Esophagus (tissue), 2 donors: ENCODE measurements around the gene DOCK2. TPM values are rescaled to one million over a fixed set of nuclear protein-coding genes. Genes with fewer than 3 reads are reported as not detected.

ENCODE experiments used
- H3K27ac ChIP-seq, 2 donors: one replicate each; pipeline ENCODE4 v1.5.1; 2013; ENCODE audit warnings: low read depth in 2 of 2, mild to moderate bottlenecking in 2 of 2, inconsistent platforms in 1 of 2, low read length in 1 of 2, moderate library complexity in 1 of 2
- H3K27me3 ChIP-seq, 2 donors: one replicate each; pipeline ENCODE4 v1.6.1; 2013; ENCODE audit warnings: low read length in 2 of 2, control low read depth in 1 of 2, mild to moderate bottlenecking in 1 of 2; ENCODE audit not compliant: insufficient read depth in 2 of 2, control insufficient read depth in 1 of 2
- H3K36me3 ChIP-seq, 2 donors: one replicate each; pipeline ENCODE4 v1.6.1; 2013; ENCODE audit warnings: low read length in 1 of 2; ENCODE audit not compliant: control insufficient read depth in 2 of 2, insufficient read depth in 2 of 2
- H3K4me1 ChIP-seq, 2 donors: one replicate each; pipeline ENCODE4 v1.6.1; 2013; ENCODE audit warnings: low read length in 1 of 2; ENCODE audit not compliant: control insufficient read depth in 2 of 2, insufficient read depth in 2 of 2
- H3K4me3 ChIP-seq, 2 donors: one replicate each; pipeline ENCODE4 v1.5.1; 2013; ENCODE audit warnings: low read length in 2 of 2, mild to moderate bottlenecking in 2 of 2, low read depth in 1 of 2, moderate library complexity in 1 of 2
- H3K9me3 ChIP-seq, 2 donors: one replicate each; pipeline ENCODE4 v1.6.1; 2013; ENCODE audit warnings: mild to moderate bottlenecking in 2 of 2, low read depth in 1 of 2, low read length in 1 of 2, moderate library complexity in 1 of 2; ENCODE audit not compliant: control insufficient read depth in 2 of 2, insufficient read depth in 1 of 2
- WGBS, 2 donors: extraction: QIAGEN DNeasy Blood & Tissue Kit; methylation state at CpG; one replicate each; pipeline ENCODE4 v1.1.7; 2013; 5-methylcytosine and 5-hydroxymethylcytosine counted together
- polyA plus RNA-seq, 2 donors: library from polyadenylated mRNA; stranded (reverse); fragments of 200-250 nt; gene quantifications; one replicate each; pipeline ENCODE4 v1.2.3, GENCODE V29; 2013
- donor health status: healthy with polysubstance abuse.
- donor health status: Bipolar disorder and iron deficiency.

The DOCK2 gene
- polyA plus RNA-seq, 2 donors, result 0.86 to 1.2 TPM

DNA sequence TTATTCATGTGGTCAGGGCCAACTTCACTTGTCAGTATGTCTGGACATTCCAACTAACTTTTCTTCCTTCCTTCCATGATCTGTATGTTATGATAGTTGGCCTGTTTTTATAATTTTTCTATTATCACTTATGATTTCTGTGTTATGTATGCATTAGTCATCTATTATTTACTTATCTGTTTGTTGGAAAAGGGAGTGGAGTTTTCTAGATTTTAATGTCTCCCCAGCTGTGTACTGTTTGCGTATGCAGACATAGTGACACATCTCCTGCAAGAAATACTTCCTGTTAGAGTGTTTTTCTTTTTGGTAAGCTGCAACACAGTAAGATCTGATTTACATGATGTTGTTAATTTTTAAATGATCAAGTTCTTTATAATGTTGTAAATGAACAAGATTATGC, 351.9 kb downstream of the DOCK2 start:
- 79 to 80% methylated on average over 1 of the region's 1 CpG for WGBS, 2 donors
- no peaks in the 10 kb centered on the region for H3K27me3 ChIP-seq
- H3K27ac ChIP-seq, result no peak overlapping the region
- no peaks in the 10 kb centered on the region for H3K4me1 ChIP-seq
- no peaks in the 10 kb centered on the region for H3K36me3 ChIP-seq
- no peaks in the 10 kb centered on the region for H3K9me3 ChIP-seq
- H3K4me3 ChIP-seq, result no peak overlapping the region

- H3K4me3 ChIP-seq, result no peak overlapping the region
- no peaks in the 10 kb centered on the region for H3K9me3 ChIP-seq
- WGBS, 2 donors, result 72 to 79% methylated on average over 1 of the region's 1 CpG
- H3K4me1 ChIP-seq, result no peaks in the 10 kb centered on the region
- no peaks in the 10 kb centered on the region for H3K27me3 ChIP-seq
- H3K36me3 ChIP-seq, result no peaks in the 10 kb centered on the region
- H3K27ac ChIP-seq, result no peak overlapping the region
Measured at GRCh38 chr5:169989365-169989764, 352.3 kb downstream of the DOCK2 start.

DNA sequence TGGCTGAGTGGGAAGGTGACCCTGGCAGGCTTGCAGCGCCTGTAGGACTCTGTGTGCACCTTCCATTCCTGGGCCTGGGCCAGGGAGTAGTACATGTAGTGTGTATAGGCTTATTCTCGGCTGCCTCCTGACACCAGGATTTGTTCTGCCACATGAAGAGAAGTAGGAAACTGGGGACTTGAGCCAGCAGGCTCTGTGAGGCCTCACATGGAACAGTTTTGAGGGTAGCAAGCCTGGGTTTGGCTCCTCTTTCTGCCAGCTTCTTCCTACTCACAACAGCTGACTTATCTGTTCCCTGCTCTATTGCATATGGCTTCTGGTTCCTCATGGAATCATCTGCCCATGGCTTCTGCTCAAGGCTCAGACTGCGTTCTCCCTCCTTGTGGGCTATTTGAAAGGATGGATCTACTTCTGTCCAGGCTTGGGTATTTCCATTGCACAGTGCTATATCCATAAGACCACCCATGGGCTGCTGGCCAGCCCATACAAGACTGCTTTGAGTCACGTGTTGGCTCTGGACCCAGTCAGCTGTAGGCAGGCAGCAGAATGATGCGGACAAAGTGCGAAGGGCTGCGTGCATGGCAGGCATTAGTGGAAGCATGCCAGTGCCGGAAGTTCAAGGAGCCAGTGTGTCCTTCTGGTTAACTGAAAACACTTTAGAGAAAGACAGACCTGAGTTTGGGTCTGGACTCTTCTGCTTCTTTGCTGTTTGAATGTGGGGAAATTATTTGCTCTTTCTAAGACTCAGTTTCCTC, 354.2 kb downstream of the DOCK2 start:
- 85 to 91% methylated on average over 8 of the region's 8 CpGs for WGBS, 2 donors
- no peaks in the 10 kb centered on the region for H3K36me3 ChIP-seq
- H3K4me1 ChIP-seq, result no peaks in the 10 kb centered on the region
- no peak overlapping the region for H3K4me3 ChIP-seq
- no peaks in the 10 kb centered on the region for H3K9me3 ChIP-seq
- no peaks in the 10 kb centered on the region for H3K27me3 ChIP-seq
- no peak overlapping the region for H3K27ac ChIP-seq

DNA sequence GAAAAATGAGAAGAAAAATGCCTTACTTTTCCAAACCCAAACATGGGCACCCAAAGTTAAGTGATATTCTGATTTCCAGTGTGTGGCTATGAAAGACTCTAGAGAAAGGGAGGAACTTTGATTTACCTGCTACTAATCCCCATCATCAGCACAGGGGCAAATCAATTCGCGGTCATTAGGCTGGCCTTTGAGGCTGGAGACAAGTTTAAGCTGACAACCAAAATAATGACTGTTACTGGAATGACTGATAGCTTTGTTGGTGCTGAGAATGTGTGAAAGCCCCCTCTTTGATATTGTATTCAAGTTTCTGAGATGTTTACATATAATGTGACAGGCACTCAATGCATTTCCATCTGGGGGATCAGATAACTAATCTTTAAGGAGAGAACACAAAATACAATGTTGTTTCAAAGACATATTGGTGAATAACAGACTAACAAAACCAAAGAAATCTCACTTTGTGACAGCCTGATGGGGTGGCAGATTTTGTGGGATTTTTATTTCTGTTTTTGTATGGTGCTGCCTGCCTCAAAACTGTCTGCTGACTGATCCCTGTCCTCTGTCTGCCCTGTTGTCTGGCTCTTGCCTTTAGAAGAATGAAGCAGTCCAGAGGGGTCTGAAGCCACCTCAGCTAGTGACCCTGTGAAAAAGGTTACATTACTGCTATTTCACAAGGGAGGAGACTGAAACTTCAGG, 355.9 kb downstream of the DOCK2 start:
- H3K27ac ChIP-seq, result no peak overlapping the region
- H3K36me3 ChIP-seq, result no peaks in the 10 kb centered on the region
- H3K9me3 ChIP-seq, result no peaks in the 10 kb centered on the region
- H3K4me1 ChIP-seq, result no peaks in the 10 kb centered on the region
- no peaks in the 10 kb centered on the region for H3K27me3 ChIP-seq
- 57 to 73% methylated on average over 2 of the region's 2 CpGs for WGBS, 2 donors
- no peak overlapping the region for H3K4me3 ChIP-seq

DNA sequence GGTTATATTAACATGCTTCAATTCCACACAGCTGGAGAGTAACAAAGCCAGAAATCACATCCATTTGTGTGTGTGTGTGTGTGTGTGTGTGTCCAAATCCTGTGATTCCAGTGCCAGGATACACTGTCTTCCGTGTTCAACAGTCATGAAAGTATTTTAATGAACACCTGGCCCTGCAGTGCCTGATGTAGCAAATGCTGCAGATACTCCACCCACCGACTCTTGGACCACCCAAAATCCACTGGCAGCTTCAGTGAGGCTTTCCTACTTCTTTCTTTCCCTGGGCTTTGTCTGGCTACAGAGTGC, 356.4 kb downstream of the DOCK2 start:
- Histone ChIP-seq H3K36me3 (no peaks in the 10 kb centered on the region), H3K27me3 (no peaks in the 10 kb centered on the region), H3K9me3 (no peaks in the 10 kb centered on the region), H3K27ac (no peak overlapping the region), H3K4me3 (no peak overlapping the region), H3K4me1 (no peaks in the 10 kb centered on the region)
- WGBS, 2 donors, result 36 to 43% methylated on average over 2 of the region's 2 CpGs

DNA sequence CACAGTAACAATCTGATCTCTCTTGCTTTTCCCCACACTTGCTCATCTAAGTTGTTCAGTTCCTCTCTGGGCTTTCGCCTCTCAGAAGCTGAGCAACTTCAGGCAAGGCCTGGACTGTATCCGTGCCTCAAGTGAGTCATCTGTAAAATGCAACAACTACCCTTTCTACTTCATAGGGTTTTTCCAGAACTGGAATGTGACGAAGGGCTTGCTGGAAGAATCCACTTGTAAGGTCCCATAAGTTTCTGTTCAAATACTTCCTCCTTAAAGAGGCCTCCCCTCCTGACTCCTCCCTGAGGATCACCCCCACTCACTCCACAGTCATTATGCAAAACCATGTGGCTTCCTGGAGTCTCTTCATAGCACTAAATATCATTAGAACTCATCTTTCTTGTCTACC, 360.7 kb downstream of the DOCK2 start:
- 82% methylated on average over 3 of the region's 3 CpGs for WGBS, 2 donors
- Histone ChIP-seq H3K27ac (no peak overlapping the region), H3K27me3 (no peaks in the 10 kb centered on the region), H3K36me3 (no peaks in the 10 kb centered on the region), H3K4me1 (no peaks in the 10 kb centered on the region), H3K4me3 (no peak overlapping the region), H3K9me3 (no peaks in the 10 kb centered on the region)

DNA sequence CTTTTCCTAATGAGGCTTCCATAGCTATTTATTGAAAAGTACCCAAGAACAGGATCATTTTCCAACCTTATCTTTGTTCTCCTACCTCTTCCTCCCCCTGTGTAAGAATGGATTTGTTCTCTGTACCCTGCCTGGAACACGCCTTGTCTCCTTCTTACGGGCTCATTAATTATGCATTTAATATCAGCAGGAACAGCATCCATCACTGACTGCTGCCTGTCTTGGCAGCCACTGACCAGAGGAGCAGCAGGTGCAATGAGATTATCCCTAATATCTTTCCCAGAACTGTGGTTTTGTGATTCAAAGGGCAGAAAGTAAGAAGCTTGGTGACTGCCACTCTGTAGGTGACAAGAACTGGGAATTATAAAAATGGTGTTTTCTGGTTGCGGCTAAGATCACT, 362.5 kb downstream of the DOCK2 start:
- H3K36me3 ChIP-seq, result no peaks in the 10 kb centered on the region
- no peak overlapping the region for H3K27ac ChIP-seq
- no peak overlapping the region for H3K4me3 ChIP-seq
- no peaks in the 10 kb centered on the region for H3K9me3 ChIP-seq
- 79 to 84% methylated on average over 3 of the region's 3 CpGs for WGBS, 2 donors
- H3K27me3 ChIP-seq, result no peaks in the 10 kb centered on the region
- no peaks in the 10 kb centered on the region for H3K4me1 ChIP-seq

- H3K4me1 ChIP-seq, result no peaks in the 10 kb centered on the region
- H3K36me3 ChIP-seq, result no peaks in the 10 kb centered on the region
- H3K27me3 ChIP-seq, result no peaks in the 10 kb centered on the region
- no peak overlapping the region for H3K27ac ChIP-seq
- no peak overlapping the region for H3K4me3 ChIP-seq
- no peaks in the 10 kb centered on the region for H3K9me3 ChIP-seq
- 92 to 96% methylated on average over 2 of the region's 2 CpGs for WGBS, 2 donors
Measured at GRCh38 chr5:170000155-170000554, 363.1 kb downstream of the DOCK2 start.

DNA sequence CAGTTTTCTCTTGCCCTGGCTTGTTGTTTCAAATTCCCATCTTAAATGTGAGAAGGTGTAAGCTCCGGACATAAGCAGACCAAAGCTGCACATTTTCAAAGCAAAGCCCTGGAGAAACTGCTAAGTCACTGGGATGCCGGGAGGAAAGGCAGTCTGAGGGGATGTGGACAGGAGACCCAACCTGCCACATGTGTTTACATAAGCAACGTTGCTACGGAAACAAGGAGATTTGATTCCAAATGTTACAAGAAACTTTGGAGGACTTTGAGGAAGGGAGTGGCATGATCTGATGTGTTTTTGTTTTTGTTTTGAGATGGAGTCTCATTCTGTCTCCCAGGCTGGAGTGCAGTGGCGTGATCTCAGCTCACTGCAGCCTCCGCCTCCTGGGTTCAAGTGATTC, 368.9 kb downstream of the DOCK2 start:
- H3K27me3 ChIP-seq, result no peaks in the 10 kb centered on the region
- no peak overlapping the region for H3K4me3 ChIP-seq
- 45 to 62% methylated on average over 5 to 6 of the region's 6 CpGs for WGBS, 2 donors
- H3K36me3 ChIP-seq, result no peaks in the 10 kb centered on the region
- H3K9me3 ChIP-seq, result no peaks in the 10 kb centered on the region
- H3K4me1 ChIP-seq, result no peaks in the 10 kb centered on the region
- H3K27ac ChIP-seq, result no peak overlapping the region

- Histone ChIP-seq H3K9me3 (no peaks in the 10 kb centered on the region), H3K4me3 (no peak overlapping the region), H3K27ac (no peak overlapping the region), H3K36me3 (no peaks in the 10 kb centered on the region), H3K4me1 (no peaks in the 10 kb centered on the region), H3K27me3 (no peaks in the 10 kb centered on the region)
- WGBS, 2 donors, result 75 to 88% methylated on average over 6 of the region's 6 CpGs
Measured at GRCh38 chr5:170008376-170008775, 371.3 kb downstream of the DOCK2 start.
